ENCODE measurements around the gene SLC12A6.
A peak's percentile ranks its signal among the peaks of the same experiment; 100 is the strongest.
"Not testable (repeated sequence)": the region's sequence is repeated elsewhere in the genome, so short reads cannot be mapped to it uniquely, and the experiment has no call there.

Gene SLC12A6

GRCh38 chr15:34347951-34348638 is 10.5 kb upstream of the SLC12A6 start:
- Histone ChIP-seq H3K4me2 (ENCODE audit: low read length) (no peak overlapping the region), H3K79me2 (ENCODE audit: control insufficient read depth, insufficient read depth, low read length) (no peaks in the 10 kb centered on the region), H3K23ac (ENCODE audit: low read length) (no peak overlapping the region), H3K18ac (ENCODE audit: low read length) (no peak overlapping the region), H4K8ac (ENCODE audit: low read depth, low read length) (no peak overlapping the region), H2BK15ac (replicated peaks; ENCODE audit: low read depth) (no peak overlapping the region), H3K36me3 (ENCODE audit: control insufficient read depth, insufficient read depth, low read length) (no peaks in the 10 kb centered on the region), H3K27me3 (ENCODE audit: insufficient read depth, low read length, poor library complexity) (no peaks in the 10 kb centered on the region), H3K56ac (ENCODE audit: low read length) (no peak overlapping the region), H3K9ac (ENCODE audit: low read length) (no peak overlapping the region), H3K4ac (ENCODE audit: low read depth, low read length) (no peak overlapping the region), H2BK120ac (ENCODE audit: low read depth, low read length) (no peak overlapping the region), H3K4me3 (ENCODE audit: low read length) (no peak overlapping the region), H3K79me1 (ENCODE audit: low read length) (no peaks in the 10 kb centered on the region), H3K27ac (ENCODE audit: low read depth, low read length) (no peak overlapping the region), H4K5ac (ENCODE audit: low read length) (no peak overlapping the region), H3K4me1 (ENCODE audit: control insufficient read depth, low read depth, low read length) (no peaks in the 10 kb centered on the region), H2AK5ac (ENCODE audit: low read length) (no peak overlapping the region), H2BK5ac (ENCODE audit: low read length) (no peak overlapping the region)
- no peak for DNase-seq
- WGBS (ENCODE audit: extremely low coverage, insufficient coverage, low lambda C conversion rate), result no CpG with 5 or more reads among the region's 13 CpGs

- no peaks in the 10 kb centered on the region for H3K4me1 ChIP-seq (ENCODE audit: control insufficient read depth, low read depth, low read length)
- H2AK5ac ChIP-seq (ENCODE audit: low read length), result no peak within 1 kb of the TSS
- WGBS (ENCODE audit: extremely low coverage, insufficient coverage, low lambda C conversion rate), result no CpG with 5 or more reads among the region's 38 CpGs
- peak within 1 kb of the TSS; percentile 78 for H3K18ac ChIP-seq (ENCODE audit: low read length)
- H2BK15ac ChIP-seq (replicated peaks; ENCODE audit: low read depth), result peak within 1 kb of the TSS; percentile 87
- H3K4me3 ChIP-seq (ENCODE audit: low read length), result peak within 1 kb of the TSS; percentile 70
- H4K5ac ChIP-seq (ENCODE audit: low read length), result peak within 1 kb of the TSS; percentile 51
- peak within 1 kb of the TSS; percentile 18 for H2BK120ac ChIP-seq (ENCODE audit: low read depth, low read length)
- peak within 1 kb of the TSS; percentile 41 for H2BK5ac ChIP-seq (ENCODE audit: low read length)
- H4K8ac ChIP-seq (ENCODE audit: low read depth, low read length), result peak within 1 kb of the TSS; percentile 43
- peaks cover 2% of the 10 kb centered on the region for H3K79me1 ChIP-seq (ENCODE audit: low read length)
- peak within 1 kb of the TSS; percentile 59 for H3K4ac ChIP-seq (ENCODE audit: low read depth, low read length)
- peak within 1 kb of the TSS; percentile 83 for H3K9ac ChIP-seq (ENCODE audit: low read length)
- DNase-seq, result peak; percentile 98
- no peak within 1 kb of the TSS for H3K23ac ChIP-seq (ENCODE audit: low read length)
- H3K36me3 ChIP-seq (ENCODE audit: control insufficient read depth, insufficient read depth, low read length), result no peaks in the 10 kb centered on the region
- no peaks in the 10 kb centered on the region for H3K27me3 ChIP-seq (ENCODE audit: insufficient read depth, low read length, poor library complexity)
- peak within 1 kb of the TSS; percentile 95 for H3K56ac ChIP-seq (ENCODE audit: low read length)
- H3K4me2 ChIP-seq (ENCODE audit: low read length), result peak within 1 kb of the TSS; percentile 6
- H3K27ac ChIP-seq (ENCODE audit: low read depth, low read length), result peak within 1 kb of the TSS; percentile 77
- H3K79me2 ChIP-seq (ENCODE audit: control insufficient read depth, insufficient read depth, low read length), result peaks cover 14% of the 10 kb centered on the region
Observed at GRCh38 chr15:34342737-34343575, 5.4 kb upstream of the SLC12A6 start, which contains the start of the genes NOP10 and NUTM1. Gene NOP10, minus strand, starts transcription at chr15:34343136. Its CDS starts 63 bp downstream, at chr15:34343073. Gene NUTM1, plus strand, starts transcription at chr15:34343315. Its CDS starts 382 bp downstream, at chr15:34343697.

- WGBS (ENCODE audit: extremely low coverage, insufficient coverage, low lambda C conversion rate), result no CpG with 5 or more reads among the region's 26 CpGs
- H4K5ac ChIP-seq (ENCODE audit: low read length); H3K23ac ChIP-seq (ENCODE audit: low read length); H3K4me2 ChIP-seq (ENCODE audit: low read length); H2AK5ac ChIP-seq (ENCODE audit: low read length); H3K79me1 ChIP-seq (ENCODE audit: low read length); H4K8ac ChIP-seq (ENCODE audit: low read depth, low read length); H2BK15ac ChIP-seq (replicated peaks; ENCODE audit: low read depth); H3K4me1 ChIP-seq (ENCODE audit: control insufficient read depth, low read depth, low read length); H3K36me3 ChIP-seq (ENCODE audit: control insufficient read depth, insufficient read depth, low read length); DNase-seq; H3K27me3 ChIP-seq (ENCODE audit: insufficient read depth, low read length, poor library complexity); H2BK5ac ChIP-seq (ENCODE audit: low read length): not testable (repeated sequence)
- H3K27ac ChIP-seq (ENCODE audit: low read depth, low read length), result peak overlapping the region; percentile 77
- H3K18ac ChIP-seq (ENCODE audit: low read length), result peak overlapping the region; percentile 78
- peak overlapping the region; percentile 18 for H2BK120ac ChIP-seq (ENCODE audit: low read depth, low read length)
- H3K56ac ChIP-seq (ENCODE audit: low read length), result peak overlapping the region; percentile 95
- peak overlapping the region; percentile 83 for H3K9ac ChIP-seq (ENCODE audit: low read length)
- peak overlapping the region; percentile 59 for H3K4ac ChIP-seq (ENCODE audit: low read depth, low read length)
- H3K4me3 ChIP-seq (ENCODE audit: low read length), result peak overlapping the region; percentile 70
- peaks cover 14% of the 10 kb centered on the region for H3K79me2 ChIP-seq (ENCODE audit: control insufficient read depth, insufficient read depth, low read length)
Observed at GRCh38 chr15:34342213-34342736, 4.7 kb upstream of the SLC12A6 start.

- H3K23ac ChIP-seq (ENCODE audit: low read length), result no peak overlapping the region
- H3K56ac ChIP-seq (ENCODE audit: low read length), result no peak overlapping the region
- H3K27ac ChIP-seq (ENCODE audit: low read depth, low read length), result no peak overlapping the region
- H4K8ac ChIP-seq (ENCODE audit: low read depth, low read length), result no peak overlapping the region
- WGBS (ENCODE audit: extremely low coverage, insufficient coverage, low lambda C conversion rate), result no CpG with 5 or more reads among the region's 15 CpGs
- H3K9ac ChIP-seq (ENCODE audit: low read length), result no peak overlapping the region
- peaks cover 2% of the 10 kb centered on the region for H3K79me1 ChIP-seq (ENCODE audit: low read length)
- no peak overlapping the region for H2AK5ac ChIP-seq (ENCODE audit: low read length)
- H3K4me1 ChIP-seq (ENCODE audit: control insufficient read depth, low read depth, low read length), result no peaks in the 10 kb centered on the region
- no peak overlapping the region for H3K4me3 ChIP-seq (ENCODE audit: low read length)
- H3K27me3 ChIP-seq (ENCODE audit: insufficient read depth, low read length, poor library complexity), result no peaks in the 10 kb centered on the region
- H2BK5ac ChIP-seq (ENCODE audit: low read length), result no peak overlapping the region
- no peak for DNase-seq
- H3K4ac ChIP-seq (ENCODE audit: low read depth, low read length), result no peak overlapping the region
- peaks cover 14% of the 10 kb centered on the region for H3K79me2 ChIP-seq (ENCODE audit: control insufficient read depth, insufficient read depth, low read length)
- no peaks in the 10 kb centered on the region for H3K36me3 ChIP-seq (ENCODE audit: control insufficient read depth, insufficient read depth, low read length)
- H3K4me2 ChIP-seq (ENCODE audit: low read length), result peak overlapping the region; percentile 0
- no peak overlapping the region for H2BK120ac ChIP-seq (ENCODE audit: low read depth, low read length)
- no peak overlapping the region for H3K18ac ChIP-seq (ENCODE audit: low read length)
- H4K5ac ChIP-seq (ENCODE audit: low read length), result no peak overlapping the region
- H2BK15ac ChIP-seq (replicated peaks; ENCODE audit: low read depth), result no peak overlapping the region
Observed at GRCh38 chr15:34341381-34342212, 4.0 kb upstream of the SLC12A6 start.

GRCh38 chr15:34339946-34340345 is 2.4 kb upstream of the SLC12A6 start:
- Histone ChIP-seq H3K4me2 (ENCODE audit: low read length) (no peak overlapping the region), H2BK5ac (ENCODE audit: low read length) (no peak overlapping the region), H3K23ac (ENCODE audit: low read length) (no peak overlapping the region), H4K5ac (ENCODE audit: low read length) (no peak overlapping the region), H3K56ac (ENCODE audit: low read length) (no peak overlapping the region), H3K4ac (ENCODE audit: low read depth, low read length) (no peak overlapping the region), H3K9ac (ENCODE audit: low read length) (no peak overlapping the region), H2BK120ac (ENCODE audit: low read depth, low read length) (no peak overlapping the region), H2BK15ac (replicated peaks; ENCODE audit: low read depth) (no peak overlapping the region), H4K8ac (ENCODE audit: low read depth, low read length) (no peak overlapping the region), H2AK5ac (ENCODE audit: low read length) (no peak overlapping the region), H3K4me3 (ENCODE audit: low read length) (no peak overlapping the region), H3K18ac (ENCODE audit: low read length) (no peak overlapping the region), H3K79me2 (ENCODE audit: control insufficient read depth, insufficient read depth, low read length) (peaks cover 14% of the 10 kb centered on the region), H3K36me3 (ENCODE audit: control insufficient read depth, insufficient read depth, low read length) (no peaks in the 10 kb centered on the region), H3K27ac (ENCODE audit: low read depth, low read length) (no peak overlapping the region), H3K4me1 (ENCODE audit: control insufficient read depth, low read depth, low read length) (no peaks in the 10 kb centered on the region), H3K27me3 (ENCODE audit: insufficient read depth, low read length, poor library complexity) (no peaks in the 10 kb centered on the region), H3K79me1 (ENCODE audit: low read length) (peaks cover 2% of the 10 kb centered on the region)
- no CpG with 5 or more reads among the region's 3 CpGs for WGBS (ENCODE audit: extremely low coverage, insufficient coverage, low lambda C conversion rate)
- no peak for DNase-seq
